NCI-H524 (cell line): ENCODE data around the gene TSPAN15.
"Not testable (repeated sequence)": the region's sequence is repeated elsewhere in the genome, so short reads cannot be mapped to it uniquely, and the experiment has no call there.

Experiments
- DNase-seq, 2 experiments: peaks; one replicate each; lab custom pipeline; 2025; lab: John Stamatoyannopoulos, UW

The TSPAN15 gene

DNA sequence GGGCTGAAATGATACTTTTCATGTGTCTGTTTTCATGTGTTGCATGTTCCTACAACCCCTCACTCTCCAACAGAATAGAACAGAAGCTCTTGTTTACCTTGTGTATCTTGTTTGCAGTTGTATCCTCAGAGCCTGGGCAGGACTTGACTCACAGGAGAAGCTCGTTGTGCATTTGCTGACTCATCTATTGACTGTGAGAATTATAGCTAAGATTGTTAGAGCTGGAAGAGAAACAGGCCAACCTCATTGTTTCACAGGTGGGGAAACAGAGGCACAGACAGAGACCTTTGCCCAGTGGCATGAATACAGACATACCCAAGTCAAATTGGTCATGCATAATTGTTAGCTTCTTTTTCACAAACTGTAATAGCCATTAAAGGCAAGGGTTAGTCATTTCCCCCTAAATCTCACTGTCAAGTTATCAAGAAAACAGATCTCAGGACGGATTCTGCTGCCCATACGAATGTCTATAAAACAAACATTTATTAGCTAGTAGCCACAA is 4.6 kb upstream of the TSPAN15 start:
- DNase-seq = no peak

DNA sequence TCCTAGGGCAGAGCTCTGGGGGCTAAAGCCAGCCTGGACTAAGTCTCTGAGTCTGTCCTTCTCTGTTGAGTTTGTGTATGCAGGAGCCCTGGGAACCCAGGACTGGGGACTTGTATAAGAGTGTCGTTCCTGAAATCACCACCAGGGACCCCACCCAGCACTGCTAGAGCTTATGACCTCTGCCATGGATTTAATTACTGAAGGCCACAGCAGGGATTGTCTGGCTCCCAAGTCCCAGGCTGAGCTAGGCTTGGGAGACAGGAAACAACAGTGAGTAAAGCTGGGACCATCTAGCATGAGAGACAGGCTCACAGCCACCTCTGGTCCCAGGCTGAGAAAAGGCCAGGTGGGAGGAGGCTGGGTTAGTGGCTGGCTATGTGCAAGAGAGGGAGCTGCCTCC is 1.4 kb upstream of the TSPAN15 start:
- peak in 1 of 2 experiments; percentile 51 for DNase-seq

DNA sequence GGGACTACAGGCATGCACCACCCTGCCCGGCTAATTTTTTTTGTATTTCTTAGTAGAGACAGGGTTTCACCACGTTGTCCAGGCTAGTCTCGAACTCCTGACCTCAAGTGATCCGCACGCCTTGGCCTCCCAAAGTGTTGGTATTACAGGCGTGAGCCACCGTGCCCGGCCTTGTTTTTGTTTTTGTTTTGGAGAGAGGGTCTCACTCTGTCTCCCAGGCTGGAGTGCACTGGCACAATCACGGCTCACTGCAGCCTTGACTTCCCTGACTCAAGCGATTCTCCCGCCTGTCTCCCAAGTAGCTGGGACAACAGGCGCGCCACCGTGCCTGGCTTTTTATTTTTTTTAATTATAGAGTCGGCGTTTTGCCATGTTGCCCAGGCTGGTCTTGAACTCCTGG is 870 bp upstream of the TSPAN15 start:
- not testable (repeated sequence) for DNase-seq

DNA sequence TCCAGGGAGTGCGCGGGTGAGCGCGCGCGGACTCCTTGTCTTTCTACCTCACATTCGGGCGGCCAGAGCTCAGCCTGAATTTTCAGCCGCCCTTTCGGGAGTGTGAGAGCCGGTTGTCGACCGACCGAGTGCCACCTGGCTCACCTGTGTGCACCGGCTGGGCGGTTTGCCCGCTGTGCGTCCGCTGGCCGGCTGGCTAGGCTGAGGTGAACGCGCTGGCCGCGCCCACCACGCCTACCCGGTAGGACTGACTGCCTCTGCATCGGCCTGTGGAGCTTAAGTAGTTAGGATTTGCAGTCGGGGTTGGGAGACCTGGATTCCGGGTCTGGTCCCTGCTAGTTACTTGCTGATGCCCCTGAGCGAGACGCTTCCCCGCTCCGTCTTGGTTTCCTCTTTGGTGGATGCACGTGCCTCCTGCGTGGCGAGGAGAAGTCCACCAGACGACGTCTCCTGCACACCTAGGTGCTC is 553 bp downstream of the TSPAN15 start:
- no peak for DNase-seq

DNA sequence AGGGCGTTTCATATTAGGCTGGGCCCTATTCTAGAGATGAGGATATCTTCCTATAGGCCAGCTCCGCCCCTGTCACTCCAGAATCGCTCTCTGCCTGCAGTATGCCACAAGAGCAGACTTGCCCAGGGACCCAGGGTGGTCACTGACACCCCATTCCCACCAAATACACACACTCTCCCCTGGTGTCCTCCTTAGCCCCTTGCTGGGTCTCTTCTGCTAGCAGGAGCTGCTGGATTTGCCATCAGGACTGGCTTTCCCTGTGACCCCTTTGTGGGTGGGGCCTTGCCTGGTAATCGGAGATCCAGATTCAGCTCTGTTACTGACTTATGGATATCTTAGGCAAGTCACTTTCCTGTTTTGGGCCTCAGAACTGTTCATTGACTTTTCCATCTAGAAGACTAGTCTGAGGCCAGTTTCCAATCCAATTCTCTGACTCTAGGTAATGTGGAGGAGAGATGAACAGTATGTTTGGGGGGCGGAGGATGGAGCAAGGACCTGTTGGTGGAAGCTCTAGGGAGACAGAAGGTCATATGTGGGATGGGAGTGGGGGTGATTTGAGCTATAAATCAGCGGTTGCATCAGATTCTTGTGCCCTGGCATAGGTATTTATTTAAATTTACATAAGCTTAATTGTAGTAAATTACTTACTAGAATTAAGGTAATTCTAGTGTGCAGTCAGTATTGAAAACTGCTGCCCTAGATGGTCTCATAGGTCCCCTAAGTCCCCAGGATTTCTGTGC is 1.6 kb downstream of the TSPAN15 start:
- no peak for DNase-seq

DNA sequence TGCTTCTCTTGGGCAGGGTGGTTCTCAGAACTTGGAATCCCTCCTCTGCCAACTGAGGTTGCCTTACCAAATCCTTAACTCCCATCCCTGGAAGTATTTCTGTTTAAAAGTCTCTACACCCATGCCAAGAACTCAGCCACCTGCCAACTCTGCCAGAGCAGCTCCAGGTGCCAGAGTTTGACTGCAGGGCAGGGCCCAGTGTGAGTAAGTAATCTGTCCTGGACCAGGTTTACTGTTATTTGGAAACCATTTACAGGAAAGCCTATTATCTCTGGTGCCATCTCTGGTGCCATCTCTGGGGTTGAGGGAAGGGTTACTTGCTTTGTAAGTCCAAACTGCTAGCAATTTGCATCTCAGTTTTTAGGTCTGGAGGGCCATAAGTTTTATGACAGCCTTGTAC is 2.5 kb downstream of the TSPAN15 start:
- DNase-seq = no peak

DNA sequence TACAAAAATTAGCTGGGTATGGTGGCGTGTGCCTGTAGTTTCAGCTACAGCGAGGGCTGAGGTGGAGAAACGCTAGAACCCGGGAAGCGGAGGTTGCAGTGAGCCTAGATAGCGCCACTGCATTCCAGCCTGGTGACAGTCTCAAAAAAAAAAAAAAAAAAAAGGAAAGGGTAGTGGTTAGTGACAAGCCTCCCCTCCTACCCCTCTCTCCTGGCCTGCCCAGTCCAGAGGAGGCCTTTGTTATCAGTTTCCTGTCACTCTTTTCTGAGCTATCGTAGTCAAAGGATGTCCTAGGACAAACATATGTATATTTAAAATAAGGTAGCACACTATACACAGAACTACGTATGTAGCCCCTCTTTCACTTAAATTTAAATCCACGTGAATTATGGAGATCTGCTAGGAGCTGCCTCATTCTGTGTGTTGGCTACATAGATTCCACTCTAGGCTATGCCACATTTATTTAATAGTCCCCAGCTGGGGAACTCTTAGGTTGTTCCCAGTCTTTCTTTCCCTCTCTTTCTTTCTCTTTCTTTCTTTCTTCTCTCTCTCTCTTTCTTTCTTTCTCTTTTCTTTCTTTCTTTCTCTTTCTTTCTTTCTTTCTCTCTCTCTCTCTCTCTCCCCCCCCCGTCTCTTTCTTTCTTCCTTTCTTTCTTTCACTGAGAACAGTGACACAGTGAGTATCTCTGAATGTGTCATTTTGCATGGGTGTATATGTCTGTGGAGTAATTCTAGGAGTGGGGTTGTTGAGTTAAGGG is 3.9 kb downstream of the TSPAN15 start:
- no peak for DNase-seq

DNA sequence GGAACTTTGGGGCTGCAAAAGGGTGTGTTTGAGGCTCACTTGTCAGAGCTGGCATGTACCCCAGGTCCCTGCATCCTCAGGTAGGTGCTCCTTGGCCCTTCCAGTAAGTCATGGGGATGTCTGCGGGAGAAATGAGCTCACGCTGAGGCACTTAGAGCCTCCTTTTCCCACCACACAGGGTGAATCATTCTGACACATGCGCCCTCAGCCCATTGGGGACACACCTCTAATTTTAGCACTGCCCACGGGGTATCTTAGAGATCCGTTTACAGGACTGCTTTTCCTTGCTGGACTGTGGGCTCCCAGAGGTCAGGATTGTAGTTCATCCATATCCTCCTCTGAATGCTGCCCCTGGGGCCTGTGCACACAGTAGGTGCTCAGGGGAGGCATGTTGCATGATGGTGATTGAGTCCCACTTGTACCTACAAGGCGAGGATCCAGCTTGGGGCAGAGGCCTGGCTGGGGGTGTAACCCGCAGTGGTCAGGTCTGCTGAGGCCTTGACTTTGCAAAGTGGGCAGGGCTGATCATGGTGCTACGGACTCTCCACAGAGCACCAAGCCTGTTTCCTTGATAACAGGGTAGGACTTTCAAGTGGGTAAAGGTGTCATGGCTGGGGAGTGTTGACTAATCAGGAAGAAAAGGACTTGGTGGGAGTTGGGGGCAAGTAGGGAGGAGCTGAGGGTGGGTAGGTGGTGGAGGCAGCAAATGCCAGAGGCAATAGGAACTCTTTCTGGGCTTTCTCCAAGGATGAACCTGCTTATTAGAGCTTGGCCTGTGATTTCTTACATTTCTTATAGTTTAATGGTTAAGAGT is 5.8 kb downstream of the TSPAN15 start:
- DNase-seq = no peak

DNA sequence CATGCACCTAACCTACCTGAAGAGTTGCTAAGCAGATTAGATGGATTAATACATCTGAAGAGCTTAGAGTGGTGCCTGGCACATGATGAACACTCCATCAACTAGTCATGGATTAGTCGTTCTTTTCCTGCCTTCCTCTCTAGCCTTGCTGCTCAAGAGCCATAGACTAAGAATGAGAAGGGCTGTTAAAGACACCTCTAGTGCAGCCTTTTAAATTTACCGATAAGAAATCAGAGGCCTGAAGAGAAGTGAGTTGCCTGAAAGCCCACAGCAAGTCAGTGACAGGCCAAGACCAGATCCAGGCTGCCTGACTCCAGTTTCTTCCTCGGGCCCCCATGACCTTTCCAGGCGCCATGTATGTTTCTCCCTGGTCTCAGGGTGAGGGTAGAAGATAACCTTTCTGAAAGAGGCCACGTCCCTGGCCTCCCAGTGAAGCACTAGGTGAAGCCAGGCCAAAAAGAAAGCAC is 6.5 kb downstream of the TSPAN15 start:
- peak; percentile 46 to 76 for DNase-seq

DNA sequence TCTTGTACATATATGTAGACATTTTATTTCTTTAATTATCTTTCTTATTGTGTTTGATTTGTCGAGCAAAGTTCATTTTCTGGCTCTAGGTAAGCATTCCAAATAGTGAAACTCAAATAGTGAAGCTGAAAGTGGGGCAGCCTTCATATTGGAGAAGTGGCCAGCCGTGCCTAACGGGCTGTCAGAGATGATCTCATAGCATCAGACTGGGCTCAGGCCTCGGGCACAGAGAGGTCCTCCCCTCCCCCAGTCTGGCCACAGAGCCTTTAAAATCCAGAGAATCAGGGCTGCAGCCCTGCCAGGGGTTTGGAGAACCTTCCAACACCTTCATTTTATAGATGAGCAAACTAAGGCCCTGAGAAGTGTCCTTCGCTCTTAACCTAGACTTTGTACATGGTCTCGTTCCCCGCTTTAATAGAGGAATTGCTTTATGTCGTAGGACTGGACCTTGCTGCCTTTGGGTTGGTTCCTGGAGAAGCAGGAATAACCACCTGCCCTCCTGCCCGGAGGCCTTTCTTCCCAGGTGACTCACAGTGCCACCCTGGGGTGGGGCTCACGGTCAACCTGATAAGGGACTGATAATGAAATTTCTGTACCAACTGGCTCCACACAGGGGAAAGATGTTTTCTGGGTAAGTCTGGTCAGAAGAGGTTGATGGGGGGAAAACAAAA is 7.3 kb downstream of the TSPAN15 start:
- no peak for DNase-seq

DNA sequence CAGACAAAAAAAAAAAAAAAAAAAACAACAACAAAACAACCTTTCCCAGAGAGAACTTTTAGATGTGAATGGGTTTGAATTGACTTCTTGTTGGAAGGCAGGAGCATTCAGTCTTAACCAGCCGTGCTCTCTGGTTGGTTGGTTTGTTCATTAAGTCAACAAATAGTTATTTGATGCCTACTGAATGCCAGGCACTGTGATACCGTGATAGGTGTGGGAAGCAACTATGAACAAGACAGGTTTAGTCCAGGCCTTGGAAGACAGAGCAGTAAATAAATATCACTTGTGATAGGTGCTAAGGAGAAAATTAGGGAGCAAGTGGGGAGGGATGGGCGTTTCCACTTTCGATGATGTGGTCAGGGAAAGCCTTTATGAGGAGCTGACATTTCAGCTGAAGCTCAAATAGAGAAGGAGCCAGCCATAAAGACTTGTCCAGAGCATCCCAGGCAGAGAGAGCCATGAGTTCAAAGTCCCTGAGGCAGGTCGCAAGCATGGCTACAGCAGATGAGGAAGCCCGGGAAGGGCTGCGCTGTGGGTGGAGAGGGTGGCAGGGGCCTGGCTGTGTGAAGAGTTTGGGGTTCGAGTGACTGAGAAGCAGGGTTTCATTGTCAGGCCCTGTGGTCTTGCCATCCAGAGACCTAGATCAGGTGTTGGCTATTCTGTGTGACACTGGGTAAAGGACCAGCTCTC is 8.0 kb downstream of the TSPAN15 start:
- DNase-seq = no peak

DNA sequence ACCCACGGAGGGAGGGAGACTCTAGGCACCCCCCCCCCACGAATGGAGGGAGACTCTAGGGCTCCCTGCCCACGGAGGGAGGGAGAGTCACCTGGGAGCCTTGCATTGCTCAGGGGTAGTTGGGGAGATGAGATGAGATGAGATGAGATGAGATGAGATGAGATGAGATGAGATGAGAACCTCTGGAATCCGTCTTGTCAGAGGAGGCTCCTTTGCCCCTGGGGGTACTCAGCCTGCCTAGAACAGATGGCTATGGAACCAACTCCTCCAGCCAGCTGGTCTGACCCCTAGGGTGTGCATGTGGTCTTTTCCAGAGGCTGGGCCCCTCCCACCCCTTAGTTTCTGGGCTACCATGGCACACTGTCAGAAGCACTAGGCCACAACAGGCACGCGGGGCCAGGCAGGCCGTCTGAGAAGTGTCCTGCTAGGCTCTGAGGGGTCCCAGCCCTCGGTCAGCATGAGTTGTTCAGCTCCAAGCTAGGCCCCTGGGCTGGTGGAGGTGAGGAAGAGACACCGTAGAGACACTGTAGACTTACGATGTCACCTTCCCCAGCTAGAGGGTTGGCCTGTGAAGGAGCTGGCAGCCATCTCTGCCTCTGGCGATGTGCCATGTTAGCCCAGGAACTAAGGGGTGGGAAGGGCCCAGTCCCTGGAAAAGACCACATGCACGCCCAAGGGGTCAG is 8.8 kb downstream of the TSPAN15 start:
- DNase-seq = peak in 1 of 2 experiments; percentile 53

DNA sequence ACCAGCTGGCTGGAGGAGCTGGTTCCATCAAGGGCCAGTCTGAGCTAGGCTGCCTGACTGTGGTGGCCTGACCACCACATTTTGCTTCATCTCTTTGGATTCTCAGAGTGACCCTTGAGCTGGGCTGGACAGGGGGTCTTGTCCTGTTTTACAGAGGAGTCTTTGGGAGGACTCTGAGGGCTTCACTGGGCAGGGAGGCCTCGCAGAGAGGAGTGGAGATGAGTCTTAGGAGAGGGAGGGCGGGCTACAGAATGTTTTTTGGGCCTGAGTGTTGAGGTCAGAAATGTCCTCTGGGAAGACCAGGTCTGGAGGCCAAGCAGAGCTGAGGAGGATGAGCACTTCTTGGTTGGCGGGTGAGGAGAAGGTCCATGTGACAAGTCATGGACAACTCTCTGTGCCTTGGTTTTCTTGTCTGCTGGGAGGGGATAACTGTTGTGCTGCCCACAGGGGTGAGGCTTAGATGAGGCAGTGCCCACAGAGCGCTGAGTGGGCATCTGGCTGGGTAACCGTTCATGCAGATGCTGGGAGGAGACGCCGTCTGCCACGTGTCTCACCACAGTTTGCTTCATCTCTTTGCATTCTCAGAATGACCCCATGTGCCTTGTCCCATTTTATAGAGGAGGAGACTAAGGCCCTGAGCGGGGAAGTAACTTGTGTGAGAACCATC is 9.4 kb downstream of the TSPAN15 start:
- DNase-seq = no peak

DNA sequence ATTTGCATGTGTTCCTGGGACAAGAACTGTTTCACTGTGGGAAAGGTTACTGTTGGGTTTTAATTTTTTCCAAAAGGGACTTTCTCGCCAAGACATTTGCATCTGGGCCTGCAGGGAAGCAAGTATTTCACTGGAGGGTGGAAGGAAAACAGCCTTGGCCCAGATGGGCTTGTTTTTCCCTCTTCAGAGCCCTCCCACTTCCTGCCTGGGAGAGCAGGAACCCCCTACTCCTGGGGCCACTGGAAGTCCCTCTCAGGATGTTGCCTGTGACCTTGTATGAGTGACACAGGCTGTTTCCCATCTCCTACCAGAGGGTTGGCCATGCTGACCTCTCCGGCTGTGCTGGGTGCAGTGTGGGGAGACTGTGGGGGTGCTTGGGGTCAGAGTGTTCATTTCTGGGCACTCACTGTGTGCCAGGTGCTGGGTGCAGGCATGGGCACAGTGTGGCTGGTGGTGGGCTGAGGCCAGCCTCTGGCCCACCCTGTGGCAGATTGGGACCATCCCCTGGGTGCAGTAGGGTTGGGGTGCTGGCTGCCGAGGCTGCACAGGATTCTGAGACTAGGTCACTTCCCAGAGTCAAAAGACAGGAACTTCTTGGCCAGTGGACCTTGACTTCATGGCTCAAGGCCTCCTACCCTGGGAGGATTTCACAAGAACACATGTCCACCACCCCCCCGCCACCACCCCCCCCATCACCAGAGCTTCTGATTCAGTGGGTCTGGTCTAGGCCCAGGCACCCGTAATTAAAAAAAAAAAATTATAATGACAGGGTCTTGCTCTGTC is 10.2 kb downstream of the TSPAN15 start:
- DNase-seq = no peak

DNA sequence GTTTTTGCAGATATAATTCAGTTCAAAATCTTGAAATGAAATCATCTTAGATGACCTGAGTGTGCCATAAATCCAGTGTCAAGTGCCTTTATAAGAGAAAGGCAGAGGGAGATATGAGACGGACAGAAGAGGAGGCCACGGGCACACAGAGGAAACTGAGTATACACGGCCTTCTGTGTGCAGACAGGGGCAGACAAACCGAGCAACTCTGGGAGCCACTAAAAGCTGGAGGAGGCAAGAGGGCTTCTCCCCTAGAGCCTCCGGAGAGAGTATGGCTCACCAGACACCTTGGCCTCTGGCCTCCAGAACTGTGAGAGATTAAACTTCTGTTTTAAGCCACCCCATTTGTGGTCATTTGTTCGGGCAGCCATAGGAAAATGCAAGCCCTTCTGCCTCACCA is 12.6 kb downstream of the TSPAN15 start:
- DNase-seq = no peak

DNA sequence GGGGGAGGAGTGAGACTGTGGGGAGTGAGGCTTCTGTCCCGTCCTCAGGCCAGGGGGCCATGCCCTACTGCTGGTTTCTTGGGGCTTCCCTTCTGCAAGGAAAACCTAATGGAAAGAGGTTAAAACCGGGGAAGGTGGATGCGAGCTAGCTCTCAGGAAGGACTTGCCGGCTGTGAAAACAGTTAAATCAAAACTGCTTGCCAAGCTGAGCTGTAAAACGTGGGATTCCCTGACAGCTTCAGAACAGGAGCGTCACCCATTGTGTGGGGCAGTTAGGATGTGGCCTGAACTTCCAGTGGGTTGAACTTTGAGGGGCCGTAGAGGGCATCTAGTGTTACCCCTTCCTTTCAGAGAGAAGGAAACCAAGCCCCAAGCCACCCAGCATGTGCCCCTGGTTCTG is 13.1 kb downstream of the TSPAN15 start:
- DNase-seq = no peak

DNA sequence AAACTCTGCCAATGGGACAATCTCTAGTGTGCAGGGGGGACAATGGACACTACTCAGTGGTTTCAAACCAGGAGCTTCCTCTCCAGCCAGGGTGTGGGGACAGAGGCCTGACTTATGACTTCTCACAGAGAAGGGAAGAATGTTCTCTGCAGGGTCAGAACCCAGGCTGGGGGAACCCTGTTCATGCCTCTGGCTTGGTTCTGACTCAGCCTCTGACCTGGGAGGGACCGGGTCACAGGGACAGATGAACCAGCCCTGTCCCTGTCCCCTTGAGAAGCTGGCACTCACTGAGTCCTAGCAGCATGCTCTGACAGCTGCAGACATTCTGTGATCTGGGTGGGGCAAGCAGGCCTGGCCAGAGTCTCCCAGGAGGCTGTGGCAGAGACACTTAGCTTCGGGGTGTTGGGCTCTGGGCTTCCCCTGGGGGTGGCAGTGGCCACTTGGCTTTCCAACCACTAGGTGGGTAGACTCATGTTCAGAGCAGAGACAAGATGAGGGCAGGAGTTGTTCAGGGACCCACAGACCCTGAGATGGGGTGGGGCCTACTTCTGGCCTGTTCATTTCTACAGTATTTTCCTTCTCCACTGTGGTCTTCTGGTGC is 13.6 kb downstream of the TSPAN15 start:
- no peak for DNase-seq

DNA sequence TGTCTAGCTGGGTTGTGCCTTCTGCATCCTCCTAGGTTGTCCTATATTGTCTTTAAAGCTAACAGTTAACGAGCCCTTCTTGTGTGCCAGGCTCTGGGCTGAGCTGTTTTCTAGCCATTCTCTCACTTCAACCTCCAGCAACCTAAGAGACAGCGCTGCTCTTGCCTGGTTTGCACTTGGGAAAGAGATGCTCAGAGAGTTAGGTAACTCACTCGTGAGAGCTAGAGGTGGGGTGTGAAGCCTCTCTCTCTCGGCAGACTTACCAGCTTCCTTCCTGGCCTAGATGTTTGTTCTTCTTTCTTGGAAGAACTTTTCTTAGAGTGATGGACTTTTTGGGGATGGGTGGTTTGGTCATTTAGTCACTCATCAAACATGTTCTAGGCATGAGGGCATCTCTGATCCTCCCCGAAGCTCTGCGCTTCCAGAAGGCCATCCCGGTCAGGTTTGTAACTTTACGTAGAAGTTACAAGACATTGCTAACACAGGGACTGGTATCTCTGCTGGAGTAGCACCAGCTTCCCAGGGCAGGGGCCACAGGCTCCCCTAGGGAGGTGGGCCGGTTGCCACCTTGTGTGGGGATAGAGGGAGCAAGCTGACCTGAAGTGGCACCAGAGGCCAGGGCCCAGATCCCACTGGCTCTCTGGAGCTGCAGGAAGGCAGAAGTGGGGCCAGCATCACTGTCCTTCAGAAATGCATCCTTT is 14.3 kb downstream of the TSPAN15 start:
- no peak for DNase-seq
